ENCODE data around the gene TSPOAP1. TPM values are rescaled to one million over a fixed set of nuclear protein-coding genes. Genes with fewer than 3 reads are reported as not detected.
A peak's percentile ranks its signal among the peaks of the same experiment; 100 is the strongest.

The TSPOAP1 gene
- total RNA-seq, 4 donors from 2014 or later: 2.9 to 16.0 (median 3.3) TPM

GRCh38 chr17:58332778-58333735 is 4.5 kb upstream of the TSPOAP1 start:
- H3K27ac ChIP-seq: peak overlapping the region; percentile 58 to 89 (median 85)
- H3K36me3 ChIP-seq: no peaks in the 10 kb centered on the region
- TF ChIP-seq POLR2A (IDR thresholded peaks at IDR 0.05) (no peak), CTCF (IDR thresholded peaks at IDR 0.05) (no peak)
- intact Hi-C loops (cut with DNase I): no loop called here
- peaks cover 21 to 50% (median 23%) of the 10 kb centered on the region in 3 donors for H3K4me1 ChIP-seq
- no peak for DNase-seq
- no peaks in the 10 kb centered on the region for H3K9me3 ChIP-seq
- H3K27me3 ChIP-seq: peaks cover 0 to 16% (median 0%) of the 10 kb centered on the region in 4 donors
- 49 to 67% methylated on average over 8 to 9 of the region's 21 CpGs for WGBS, 2 donors
- peak overlapping the region; percentile 13 to 64 (median 47) for H3K4me3 ChIP-seq

GRCh38 chr17:58331815-58332777 is 3.5 kb upstream of the TSPOAP1 start:
- Histone ChIP-seq H3K27ac (peak overlapping the region; percentile 58 to 89 (median 85)), H3K27me3 (peaks cover 0 to 20% (median 0%) of the 10 kb centered on the region in 4 donors), H3K36me3 (no peaks in the 10 kb centered on the region), H3K9me3 (no peaks in the 10 kb centered on the region), H3K4me3 (peak overlapping the region; percentile 27 to 64 (median 47)), H3K4me1 (peaks cover 13 to 40% (median 16%) of the 10 kb centered on the region in 3 donors)
- 72% methylated on average over 7 to 8 of the region's 31 CpGs for WGBS, 2 donors
- DNase-seq: peak; percentile 72
- TF ChIP-seq CTCF (IDR thresholded peaks at IDR 0.05): no peak
- TF ChIP-seq POLR2A (IDR thresholded peaks at IDR 0.05): peak in 2 of 4 donors; percentile 93 to 95
- intact Hi-C loops (cut with DNase I): no loop called here

- peak in 1 of 4 donors; percentile 53 for TF ChIP-seq POLR2A (IDR thresholded peaks at IDR 0.05)
- no peak for TF ChIP-seq CTCF (IDR thresholded peaks at IDR 0.05)
- DNase-seq: no peak
Observed at GRCh38 chr17:58330997-58331814, 2.6 kb upstream of the TSPOAP1 start.

DNA sequence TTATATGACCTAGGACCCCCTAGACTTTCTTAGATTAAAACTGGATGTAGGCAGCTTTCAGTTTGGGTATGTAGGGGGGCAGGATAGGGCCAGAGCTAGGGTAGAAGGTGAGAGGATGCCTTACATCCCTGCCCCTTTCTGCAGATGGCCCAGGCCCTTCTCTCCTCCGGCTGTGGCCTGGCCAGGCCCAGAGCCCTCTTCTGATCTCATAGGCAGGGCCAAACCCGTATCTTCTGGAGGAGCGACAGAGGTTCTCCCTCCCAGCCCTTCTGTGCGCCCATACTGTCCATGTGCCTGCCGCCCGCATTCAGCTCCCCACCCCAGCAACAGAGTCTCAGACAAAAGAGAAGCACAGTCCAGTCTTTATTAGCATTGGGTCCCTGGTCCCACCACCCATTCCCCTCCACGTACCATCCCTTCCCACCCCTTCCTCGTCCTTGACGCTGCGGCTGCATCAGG is 2.0 kb upstream of the TSPOAP1 start:
- Histone ChIP-seq H3K36me3 (no peaks in the 10 kb centered on the region), H3K4me1 (peaks cover under 1 to 25% (median 3%) of the 10 kb centered on the region in 3 donors), H3K4me3 (peak overlapping the region; percentile 27 to 64 (median 47)), H3K27me3 (peaks cover 0 to 20% (median 0%) of the 10 kb centered on the region in 4 donors), H3K9me3 (no peaks in the 10 kb centered on the region), H3K27ac (peak overlapping the region; percentile 15 to 89 (median 74))
- no peak for DNase-seq
- WGBS, 2 donors: 62 to 86% methylated on average over 7 to 10 of the region's 10 CpGs
- TF ChIP-seq POLR2A (IDR thresholded peaks at IDR 0.05) (peak in 1 of 4 donors; percentile 4), CTCF (IDR thresholded peaks at IDR 0.05) (no peak)
- intact Hi-C loops (cut with DNase I): no loop called here

More at GRCh38 chr17:58330997-58331814, 2.6 kb upstream of the TSPOAP1 start:
- peaks cover 0 to 20% (median 0%) of the 10 kb centered on the region in 4 donors for H3K27me3 ChIP-seq
- intact Hi-C loops (cut with DNase I): no loop called here
- H3K4me3 ChIP-seq: peak overlapping the region; percentile 27 to 64 (median 47)
- H3K4me1 ChIP-seq: peaks cover 7 to 31% (median 9%) of the 10 kb centered on the region in 3 donors
- peak overlapping the region; percentile 58 to 89 (median 74) for H3K27ac ChIP-seq
- H3K36me3 ChIP-seq: no peaks in the 10 kb centered on the region
- WGBS, 2 donors: 67 to 78% methylated on average over 9 of the region's 23 CpGs
- no peaks in the 10 kb centered on the region for H3K9me3 ChIP-seq
